IPS-NIHi7 (cell line): ENCODE results near the gene SH3RF3.
"Not testable (repeated sequence)": the region's sequence is repeated elsewhere in the genome, so short reads cannot be mapped to it uniquely, and the experiment has no call there.

Source experiments
- DNase-seq: peaks from one replicate; pipeline ENCODE4 v3.0.0; 2012; ENCODE audit warnings: mixed read lengths; ENCODE audit errors: extremely low spot score

The SH3RF3 gene

DNA sequence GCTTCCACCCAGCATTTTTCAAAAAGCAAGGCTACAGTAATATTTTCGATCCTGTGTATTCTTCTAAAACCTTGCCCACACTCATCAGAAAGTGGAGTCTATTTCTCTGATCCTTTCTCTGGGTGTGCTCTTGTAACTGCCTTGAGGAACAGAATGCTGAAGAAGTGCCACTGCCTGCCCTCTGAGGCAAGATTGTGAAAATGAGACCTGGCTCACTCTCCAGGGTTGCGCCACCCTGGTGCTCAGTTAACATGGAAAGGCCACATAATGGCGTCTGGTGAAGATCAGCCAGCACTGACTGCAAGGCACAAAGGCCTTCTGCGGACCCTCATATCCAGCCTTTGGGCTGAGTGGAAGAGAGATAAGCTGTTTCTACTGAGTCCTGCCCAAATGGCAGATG is 11.2 kb upstream of the SH3RF3 start:
- no peak for DNase-seq

DNA sequence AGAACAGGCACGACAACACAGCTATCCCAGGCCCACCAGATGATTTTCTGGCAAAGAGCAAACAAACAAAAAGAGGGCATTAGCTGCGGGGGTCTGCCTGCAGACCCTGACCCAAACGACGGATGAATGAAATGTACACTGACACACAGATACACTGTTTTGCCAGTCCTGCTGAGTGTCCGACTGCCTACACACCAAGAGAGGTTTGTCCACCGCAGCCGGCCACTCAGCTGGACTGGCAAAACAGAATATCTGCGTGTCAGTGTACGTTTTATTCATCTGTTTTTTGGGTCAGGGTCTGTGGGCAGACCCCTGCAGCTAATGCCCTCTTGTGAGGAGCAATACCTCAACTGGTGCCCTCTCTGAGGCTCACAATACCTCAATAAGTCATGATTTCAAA is 10.7 kb upstream of the SH3RF3 start:
- DNase-seq: no peak

DNA sequence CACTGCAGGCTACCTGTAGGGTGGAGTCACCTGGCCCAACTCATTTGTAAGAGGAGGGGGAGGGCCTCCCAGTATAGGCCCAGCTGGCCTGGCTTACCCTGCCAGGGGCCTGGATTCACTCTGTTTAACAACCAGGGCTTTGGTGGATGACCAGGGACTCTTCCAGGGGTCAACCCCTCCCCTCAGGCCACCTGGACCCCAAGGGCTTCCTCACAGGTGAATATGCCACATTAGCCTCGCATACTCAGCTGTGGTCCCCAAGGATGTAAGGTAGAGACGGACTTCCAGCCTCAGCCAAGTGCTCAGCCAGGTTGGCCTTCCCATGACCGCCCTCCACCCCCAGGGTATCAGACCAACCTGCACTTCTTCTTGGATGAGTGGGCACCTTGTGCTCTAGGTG is 8.8 kb upstream of the SH3RF3 start:
- no peak for DNase-seq

DNA sequence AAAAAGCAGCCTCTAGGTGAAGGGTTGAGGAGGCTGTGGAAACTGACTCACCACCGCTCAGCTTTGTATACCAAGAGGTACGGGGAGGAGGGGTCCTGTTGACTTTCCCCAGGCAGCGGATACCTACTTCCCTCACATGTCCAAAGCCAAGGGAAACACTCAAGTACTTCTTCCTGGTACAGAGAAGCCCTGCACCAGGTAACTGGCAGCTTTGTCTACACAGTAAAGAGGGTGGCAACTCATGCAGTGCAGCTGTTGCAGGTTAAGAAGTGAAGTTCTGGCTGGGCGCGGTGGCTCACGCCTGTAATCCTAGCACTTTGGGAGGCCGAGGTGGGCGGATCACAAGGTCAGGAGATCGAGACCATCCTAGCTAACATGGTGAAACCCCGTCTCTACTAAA is 8.3 kb upstream of the SH3RF3 start:
- DNase-seq: not testable (repeated sequence)

DNA sequence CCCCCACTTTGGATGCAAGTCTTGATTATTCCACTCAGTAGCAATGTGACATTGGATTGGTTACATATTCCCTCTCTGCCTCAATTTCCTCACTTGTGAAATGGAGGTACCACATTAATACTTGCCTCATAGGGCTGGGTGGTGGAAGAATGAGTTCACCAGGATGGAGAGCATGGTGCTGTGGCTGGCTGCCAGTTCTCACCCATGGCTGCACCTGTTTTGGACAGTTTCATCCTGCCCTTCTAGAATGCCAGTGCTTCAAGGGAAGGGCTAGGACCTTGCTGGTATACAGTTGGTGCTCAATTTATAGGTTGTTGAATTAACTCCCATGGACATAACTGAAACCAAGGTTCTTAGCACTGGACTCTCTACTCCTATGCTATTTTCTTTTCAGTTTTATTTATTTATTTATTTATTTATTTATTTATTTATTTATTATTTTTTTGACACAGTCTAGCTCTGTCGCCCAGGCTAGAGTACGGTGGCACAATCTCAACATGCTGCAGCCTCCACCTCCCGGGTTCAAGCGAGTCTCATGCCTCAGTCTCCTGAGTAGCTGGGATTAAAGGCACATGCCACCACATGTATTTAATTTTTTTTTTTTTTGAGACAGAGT is 5.3 kb upstream of the SH3RF3 start:
- no peak for DNase-seq

DNA sequence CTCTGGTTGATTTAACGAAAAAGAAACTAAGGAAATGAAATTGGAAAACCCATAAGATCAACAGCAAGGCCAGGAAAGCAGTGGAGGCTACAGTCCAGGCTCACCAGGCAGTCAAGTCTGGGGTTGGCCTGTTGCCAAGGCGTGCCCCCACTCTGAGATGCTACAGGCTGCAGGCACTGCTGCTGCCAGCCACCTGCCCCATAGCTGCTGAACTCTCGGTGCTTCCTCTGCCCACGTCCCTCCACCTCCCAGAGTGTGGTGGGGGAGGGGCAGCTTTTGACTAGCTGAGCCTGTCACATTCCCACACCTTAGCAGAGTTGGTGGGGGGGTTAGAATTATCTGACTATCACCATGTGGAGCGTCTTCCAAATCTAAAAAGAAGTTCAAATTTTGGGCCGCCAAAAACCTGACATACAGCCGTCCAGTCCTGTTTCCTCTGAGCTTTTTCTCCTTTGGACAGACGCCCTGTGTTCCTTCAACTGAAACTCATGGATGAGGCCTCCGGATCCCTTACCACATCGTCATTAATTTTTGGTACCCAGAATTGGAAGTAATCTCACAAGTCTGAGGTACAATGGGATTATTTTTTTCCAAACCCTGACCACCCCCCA is 3.9 kb upstream of the SH3RF3 start:
- peak; percentile 29 for DNase-seq

DNA sequence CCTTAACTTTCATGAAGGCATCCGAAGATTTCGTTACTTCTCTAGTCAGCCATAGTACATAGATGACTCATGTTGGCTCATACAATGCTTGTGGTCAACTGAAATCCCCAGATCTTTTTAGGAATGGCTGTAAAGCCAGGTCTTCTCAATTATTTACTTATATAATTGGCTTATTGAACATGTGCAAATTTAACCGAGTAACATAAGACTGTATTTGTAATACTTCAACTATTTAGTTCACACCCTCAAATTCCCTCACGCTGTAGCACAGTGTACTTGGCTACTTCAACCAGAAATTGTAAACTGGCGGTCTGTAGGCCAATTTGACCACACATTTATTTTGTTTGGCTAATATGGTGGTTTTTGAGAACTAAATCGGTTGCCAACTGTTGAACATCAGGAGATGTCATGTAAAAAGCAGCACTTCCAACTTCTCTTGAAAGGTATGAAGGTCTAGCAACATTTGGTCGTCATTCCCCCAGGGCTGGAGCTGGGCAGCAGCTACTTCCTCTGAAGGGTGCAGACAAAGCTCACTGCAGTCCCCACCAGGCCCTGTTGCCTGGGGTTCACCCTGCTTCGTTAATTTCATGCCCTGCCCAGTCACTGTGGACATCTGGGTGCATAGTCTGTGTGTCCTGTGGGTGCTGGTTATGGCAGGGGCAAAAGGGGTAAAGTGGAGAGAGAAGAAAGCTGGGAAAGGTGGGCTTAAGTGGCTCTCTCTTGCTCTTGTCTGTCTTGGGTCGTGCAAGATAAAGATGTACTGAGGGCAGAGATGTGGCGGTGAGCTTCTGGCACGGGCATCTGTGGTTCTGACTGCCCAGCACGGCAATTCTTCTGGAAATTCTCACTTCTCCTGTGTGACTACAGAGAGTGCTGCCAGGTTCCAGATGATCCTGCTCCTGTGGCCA is 3.2 kb upstream of the SH3RF3 start:
- DNase-seq: no peak

DNA sequence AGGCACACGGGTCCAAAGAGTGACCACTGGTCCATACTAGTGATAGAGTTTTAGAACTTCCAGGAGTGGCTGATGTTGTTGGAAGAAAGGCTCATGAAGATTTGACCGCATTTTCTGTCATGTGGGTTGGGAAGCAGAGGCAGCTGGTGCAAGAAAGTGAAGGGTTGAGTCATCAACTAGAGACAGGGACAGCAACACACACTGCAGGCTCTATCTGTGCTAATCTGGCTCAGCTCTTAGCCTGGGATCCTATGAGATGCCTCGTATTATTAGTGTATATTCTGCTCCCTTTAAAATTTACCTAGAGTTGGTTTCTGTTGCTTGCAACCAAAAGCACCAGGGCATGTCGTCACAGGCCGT is 2.5 kb upstream of the SH3RF3 start:
- DNase-seq: no peak

DNA sequence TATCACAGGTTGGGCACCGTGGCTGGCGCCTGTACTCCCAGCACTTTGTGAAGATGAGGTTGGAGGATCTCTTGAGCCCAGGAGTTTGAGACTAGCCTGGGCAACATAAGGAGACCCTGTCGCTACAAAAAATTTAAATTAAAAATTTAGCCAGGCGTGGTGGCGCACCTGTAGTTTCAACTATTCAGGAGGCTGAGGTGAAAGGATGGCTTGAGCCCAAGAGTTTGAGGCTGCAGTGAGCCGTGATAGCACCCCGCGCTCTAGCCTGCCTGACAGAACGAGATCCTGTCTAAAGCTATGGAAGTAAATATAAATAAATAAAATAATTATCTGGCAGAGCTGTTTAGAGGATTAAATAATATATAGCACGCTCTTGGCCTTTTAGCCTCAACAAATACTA is 1.4 kb upstream of the SH3RF3 start:
- no peak for DNase-seq

DNA sequence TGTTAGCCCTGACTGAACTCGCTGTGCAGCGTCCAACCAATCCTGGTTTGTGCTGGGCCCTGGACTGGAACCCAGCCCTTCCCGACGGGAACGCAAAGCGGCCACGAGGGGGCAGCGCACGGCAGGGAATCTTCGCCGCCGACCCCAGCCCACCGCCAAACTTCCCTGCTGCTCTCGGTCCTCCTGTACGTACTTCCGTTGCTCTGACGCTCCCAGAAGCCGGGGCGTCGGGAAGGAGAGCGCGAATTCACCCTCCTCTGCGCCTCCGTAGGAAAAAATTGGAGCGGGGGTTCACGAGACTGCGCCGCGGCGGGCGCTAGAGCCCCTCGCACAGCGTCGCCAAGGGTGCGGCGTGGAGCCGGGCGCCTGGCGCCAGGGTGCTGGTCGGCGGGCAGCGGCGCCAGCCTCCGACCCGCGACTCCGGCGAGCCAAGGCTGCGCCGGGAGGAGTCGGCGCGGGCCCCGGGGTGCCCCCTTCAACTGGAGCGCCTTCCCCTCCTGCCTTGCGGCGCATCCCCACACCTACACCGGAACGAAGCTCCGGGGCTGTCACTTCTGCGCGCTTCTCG is 873 bp upstream of the SH3RF3 start:
- peak; percentile 96 for DNase-seq

DNA sequence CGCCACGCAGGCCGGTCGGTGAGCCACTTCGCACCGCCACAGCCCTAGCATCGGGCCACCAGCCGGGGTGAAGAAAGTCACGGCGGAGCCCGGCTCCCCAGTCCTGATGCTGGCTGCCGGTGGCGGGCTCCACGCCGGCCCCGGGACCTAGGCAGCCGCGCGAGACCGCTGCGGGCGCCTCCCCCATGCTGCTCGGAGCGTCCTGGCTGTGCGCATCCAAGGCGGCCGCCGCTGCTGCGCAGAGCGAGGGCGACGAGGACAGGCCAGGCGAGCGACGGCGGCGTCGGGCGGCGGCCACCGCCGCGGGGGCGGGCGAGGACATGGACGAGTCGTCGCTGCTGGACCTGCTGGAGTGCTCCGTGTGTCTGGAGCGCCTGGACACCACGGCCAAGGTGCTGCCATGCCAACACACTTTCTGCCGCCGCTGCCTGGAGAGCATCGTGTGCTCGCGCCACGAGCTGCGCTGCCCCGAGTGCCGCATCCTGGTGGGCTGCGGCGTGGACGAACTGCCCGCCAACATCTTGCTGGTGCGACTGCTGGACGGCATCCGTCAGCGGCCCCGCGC is 433 bp downstream of the SH3RF3 start:
- peak; percentile 40 for DNase-seq

DNA sequence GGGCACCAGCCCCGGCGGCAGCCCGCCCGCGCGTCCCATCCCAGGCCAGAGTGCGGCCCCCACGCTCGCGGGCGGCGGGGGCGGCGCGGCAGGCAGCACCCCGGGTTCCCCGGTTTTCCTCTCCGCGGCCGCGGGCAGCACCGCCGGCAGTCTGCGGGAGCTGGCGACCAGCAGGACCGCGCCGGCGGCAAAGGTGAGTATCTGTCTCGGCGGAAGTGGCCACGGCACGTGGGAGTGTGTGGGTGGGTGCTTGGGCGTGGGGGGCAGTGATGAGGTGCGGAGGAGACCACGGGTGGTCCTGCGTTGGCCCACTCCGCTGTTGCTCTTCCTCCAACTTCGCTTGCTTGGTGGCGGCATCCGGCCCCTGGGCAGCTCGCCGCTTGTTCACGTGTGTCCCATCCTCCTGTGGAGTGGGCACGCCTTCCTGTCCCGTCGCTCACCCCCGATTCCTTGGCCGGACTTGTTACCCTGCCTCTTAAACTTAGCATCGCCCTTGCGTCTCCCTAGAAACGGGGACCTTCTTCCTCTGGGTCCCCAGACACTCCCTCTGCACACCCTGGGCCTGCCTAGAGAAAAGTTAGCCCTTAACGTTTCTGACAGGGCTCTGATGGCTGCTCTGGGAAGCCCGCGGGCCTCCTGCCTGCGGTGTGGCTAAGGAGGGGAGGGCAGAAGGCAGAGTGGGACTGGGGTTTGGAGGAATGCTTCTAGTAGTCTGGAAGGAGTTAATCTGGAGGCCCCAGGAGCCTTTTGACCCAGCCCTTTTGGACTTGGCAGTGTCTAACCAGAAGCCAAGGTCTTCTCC is 1.1 kb downstream of the SH3RF3 start:
- peak; percentile 30 for DNase-seq

DNA sequence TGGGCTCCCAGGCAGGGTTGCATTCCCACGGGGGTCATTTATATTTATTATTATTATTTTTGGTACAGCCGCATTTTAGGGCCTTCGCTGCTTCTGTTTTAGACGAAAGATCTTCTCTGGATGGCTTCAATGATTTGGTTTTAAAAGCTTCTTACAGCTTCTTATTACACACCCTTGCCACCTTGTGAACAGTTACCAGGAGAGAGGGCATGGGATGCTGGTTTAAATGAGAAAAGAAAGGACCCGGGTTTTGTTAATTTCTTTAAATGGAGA is 1.7 kb downstream of the SH3RF3 start:
- no peak for DNase-seq

DNA sequence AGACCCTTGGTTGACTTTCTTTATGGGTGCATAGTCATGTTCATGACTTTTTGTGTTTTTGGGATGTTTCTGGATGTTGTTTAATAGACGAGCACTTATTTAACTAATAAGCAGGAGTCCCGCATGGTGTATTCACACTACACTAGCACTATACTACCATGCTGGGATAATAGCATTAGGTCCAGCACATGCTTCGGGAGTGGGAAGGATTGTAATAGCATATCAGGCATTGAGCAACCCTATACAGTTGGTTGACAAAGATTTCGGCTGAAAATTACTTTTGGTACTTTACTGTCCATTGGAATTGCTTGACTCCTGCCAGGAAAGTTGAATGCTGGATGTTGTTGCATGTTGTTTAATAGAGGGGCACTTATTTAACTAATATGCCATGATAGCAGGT is 2.8 kb downstream of the SH3RF3 start:
- DNase-seq: no peak

DNA sequence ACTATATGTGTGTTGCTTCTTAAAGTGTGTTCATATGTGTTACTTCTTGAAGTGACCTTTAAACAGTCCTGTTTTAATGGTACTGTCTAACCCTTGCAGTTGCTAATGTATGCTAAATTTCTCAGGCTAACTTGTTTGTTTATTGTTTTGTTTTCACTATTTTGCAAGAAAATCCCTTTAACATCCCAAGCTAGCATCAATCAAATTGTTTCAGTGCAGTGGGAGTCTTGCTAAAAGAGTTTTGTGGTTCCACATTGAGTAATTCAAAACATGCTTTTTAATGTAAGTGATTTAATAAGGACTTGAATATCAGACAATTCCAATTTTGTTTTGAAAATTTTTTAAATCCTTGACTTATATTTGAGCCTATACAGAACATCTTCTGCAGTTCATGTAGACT is 3.6 kb downstream of the SH3RF3 start:
- no peak for DNase-seq

DNA sequence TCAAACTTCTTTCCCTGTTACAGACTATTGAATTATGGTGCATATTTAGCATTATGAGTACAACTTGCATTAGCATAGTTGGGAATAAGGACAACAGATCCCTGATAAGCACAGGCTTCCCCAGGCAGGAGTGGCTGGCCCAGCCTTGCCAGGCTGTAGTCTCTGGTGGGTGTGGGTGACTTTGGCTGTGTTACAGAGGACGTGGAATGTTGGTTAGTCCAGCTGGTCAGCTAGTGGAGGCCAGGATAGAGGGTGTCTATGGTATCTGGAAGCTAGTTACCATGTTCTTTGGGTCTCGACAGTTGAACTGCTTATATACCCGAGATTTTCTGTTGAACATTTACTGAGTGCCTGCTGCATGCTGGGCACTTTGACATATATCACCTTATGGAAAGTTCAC is 4.7 kb downstream of the SH3RF3 start:
- no peak for DNase-seq

DNA sequence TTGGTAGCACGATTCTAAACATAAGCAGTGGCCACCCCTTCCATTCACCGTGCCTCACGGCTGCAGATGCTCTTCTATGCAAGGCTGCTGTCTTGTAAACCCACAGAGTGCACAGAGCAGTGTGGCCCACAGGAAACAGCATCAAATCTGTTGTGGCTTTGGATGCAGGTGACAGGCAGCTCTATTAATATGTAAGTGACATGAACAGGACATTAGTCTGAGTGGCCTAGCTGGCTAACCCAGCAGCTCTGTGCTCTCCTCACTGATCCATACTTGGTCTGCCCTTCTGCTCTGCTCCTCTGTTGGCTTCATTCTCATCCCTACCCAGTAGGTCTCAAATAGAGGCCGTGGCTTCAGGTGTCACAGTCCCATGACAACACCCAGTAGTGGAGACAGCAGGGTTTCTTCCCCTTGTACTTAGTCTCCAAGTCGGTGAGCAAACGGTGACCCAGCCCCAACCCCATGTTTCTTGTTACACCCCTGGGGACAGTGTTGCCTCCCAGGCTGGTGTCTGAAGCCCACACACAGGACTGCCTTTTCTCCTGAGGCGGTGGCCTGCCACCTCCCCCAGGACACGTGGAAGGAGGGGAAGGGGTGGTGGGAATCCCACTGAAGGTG is 5.8 kb downstream of the SH3RF3 start:
- no peak for DNase-seq

DNA sequence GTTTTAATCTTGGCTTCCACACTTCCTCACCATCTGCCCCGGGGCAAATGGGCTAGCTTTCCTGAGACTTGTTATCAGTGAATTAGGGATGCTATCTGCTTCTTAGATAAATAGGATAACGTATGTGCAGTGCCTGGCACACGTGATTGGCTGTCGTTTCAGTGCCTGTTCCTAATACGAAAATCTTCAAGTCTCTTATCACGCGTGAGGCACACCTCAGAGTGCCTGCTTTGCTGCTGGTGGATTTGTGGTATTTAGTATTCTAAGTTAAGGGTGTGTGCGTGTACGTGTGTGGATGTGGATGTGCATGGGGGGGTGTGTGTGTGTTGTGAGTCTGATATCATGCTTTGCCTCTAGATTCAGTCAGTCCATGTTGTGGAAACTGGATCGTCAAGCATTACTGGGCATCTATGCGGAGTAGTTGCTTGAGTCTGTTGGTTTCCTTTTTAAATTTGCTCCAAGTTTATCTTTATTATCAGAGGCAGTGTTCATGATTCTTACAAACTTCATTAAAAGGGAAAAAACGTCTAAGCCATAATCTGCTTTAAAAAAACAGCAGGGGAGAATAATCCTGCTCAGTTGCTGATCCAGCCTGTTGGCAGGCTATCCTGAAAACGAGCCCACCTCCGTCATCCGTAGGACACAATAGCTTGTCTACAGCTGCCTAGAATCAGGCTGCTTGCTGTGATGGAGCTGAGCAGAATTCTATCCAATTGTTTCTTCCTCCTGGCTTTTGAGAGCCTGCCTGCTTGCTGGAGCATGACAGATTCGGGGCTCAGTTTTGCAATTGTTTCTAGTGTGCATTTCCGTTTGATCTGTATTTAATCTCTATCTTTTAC is 6.6 kb downstream of the SH3RF3 start:
- no peak for DNase-seq

DNA sequence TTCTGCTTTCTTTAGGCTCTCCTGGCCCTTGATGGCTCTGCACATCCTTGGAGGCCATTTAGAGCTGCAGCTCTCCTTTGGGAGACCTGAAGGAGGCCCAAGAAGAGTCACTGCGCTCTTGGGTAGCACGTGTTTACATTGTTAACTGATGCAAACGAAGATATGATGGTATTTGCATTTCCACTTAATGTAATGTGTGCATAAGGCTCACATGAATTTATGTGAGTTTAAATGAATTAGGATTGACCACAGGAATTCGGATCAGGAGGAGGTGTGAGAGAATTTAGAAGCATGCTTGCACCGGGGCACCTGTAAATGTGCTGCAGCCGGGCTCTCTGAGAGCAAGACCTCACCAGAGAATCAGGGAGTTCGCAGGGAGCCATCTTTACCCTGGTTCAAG is 7.5 kb downstream of the SH3RF3 start:
- no peak for DNase-seq

DNA sequence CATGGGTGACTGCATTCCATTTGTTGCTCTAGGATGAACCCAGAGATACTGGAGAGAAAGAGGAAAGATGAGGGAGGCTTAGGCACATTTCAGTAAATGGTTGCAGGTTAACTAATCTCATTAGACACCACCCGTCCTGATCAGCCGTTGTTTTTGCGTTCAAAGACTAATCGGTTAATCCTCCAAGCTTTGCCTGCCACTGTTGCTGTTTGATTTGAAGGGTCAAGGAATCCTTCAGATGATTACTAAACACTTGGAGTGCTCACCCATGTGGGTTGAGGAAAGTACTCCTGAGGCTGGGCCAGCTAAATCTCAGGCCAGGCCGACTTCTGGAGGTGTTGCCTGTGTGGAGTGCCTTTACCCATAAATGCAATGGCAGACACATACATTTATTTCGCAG is 8.6 kb downstream of the SH3RF3 start:
- no peak for DNase-seq

DNA sequence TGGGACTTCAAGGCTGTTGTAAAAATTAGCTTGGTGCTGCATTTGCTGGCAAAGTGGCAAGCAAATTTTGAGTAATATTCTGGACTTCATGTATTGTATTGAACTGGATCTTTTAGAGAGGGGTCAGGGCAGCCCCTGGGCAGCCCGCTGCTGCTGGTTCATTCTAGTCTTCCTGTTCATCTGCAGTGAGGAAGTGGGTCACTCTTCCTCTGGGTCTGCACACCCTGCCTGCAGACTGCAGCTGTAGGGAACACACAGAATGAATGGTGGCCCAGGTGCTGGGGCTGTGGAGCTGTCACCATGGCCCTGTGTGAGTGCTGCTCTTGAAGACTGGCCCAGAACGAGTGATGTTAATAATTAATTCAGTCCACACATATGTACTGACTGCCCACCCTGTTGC is 9.4 kb downstream of the SH3RF3 start:
- no peak for DNase-seq
